H9 (cell line): ENCODE measurements around the gene HIGD2A. TPM values are rescaled to one million over a fixed set of nuclear protein-coding genes. Genes with fewer than 3 reads are reported as not detected.

Experiments
- DNase-seq: peaks from one replicate; pipeline ENCODE4 v3.0.0-alpha.2; 2017
- H2AFZ ChIP-seq: one replicate; pipeline ENCODE4 v1.6.1; 2013; ENCODE audit warnings: mild to moderate bottlenecking, low read length, control low read depth, moderate library complexity
- H2AK5ac ChIP-seq: 2 replicates; pipeline ENCODE4 v1.6.1; 2013; ENCODE audit warnings: low read length, control low read depth, mixed read lengths; ENCODE audit not compliant: insufficient read length
- H2BK120ac ChIP-seq: one replicate; pipeline ENCODE4 v1.6.1; 2013; ENCODE audit warnings: low read depth, mild to moderate bottlenecking, low read length, control low read depth, inconsistent platforms; ENCODE audit not compliant: poor library complexity, severe bottlenecking
- H2BK12ac ChIP-seq: 2 replicates; pipeline ENCODE4 v1.6.1; 2013; ENCODE audit warnings: low read length, control low read depth, mixed read lengths, low read depth; ENCODE audit not compliant: insufficient read length
- H2BK15ac ChIP-seq: 2 replicates; pipeline ENCODE4 v1.6.1; 2013; ENCODE audit warnings: low read depth, low read length, control low read depth
- H2BK20ac ChIP-seq: one replicate; pipeline ENCODE4 v1.6.1; 2013; ENCODE audit warnings: low read depth, mild to moderate bottlenecking, low read length, control low read depth, inconsistent platforms; ENCODE audit not compliant: poor library complexity, severe bottlenecking
- H2BK5ac ChIP-seq: 2 replicates; pipeline ENCODE4 v1.6.1; 2013; ENCODE audit warnings: low read length, control low read depth, mixed read lengths; ENCODE audit not compliant: insufficient read length
- H3K14ac ChIP-seq: 2 replicates; pipeline ENCODE4 v1.6.1; 2013; ENCODE audit warnings: low read length, control low read depth; ENCODE audit not compliant: insufficient read depth
- H3K18ac ChIP-seq: 2 replicates; pipeline ENCODE4 v1.6.1; 2013; ENCODE audit warnings: low read depth, mild to moderate bottlenecking, mixed read lengths, low read length, control low read depth; ENCODE audit not compliant: insufficient read length
- H3K23ac ChIP-seq: 2 replicates; pipeline ENCODE4 v1.6.1; 2013; ENCODE audit warnings: low read length, control low read depth, mixed read lengths, low read depth; ENCODE audit not compliant: insufficient read length
- H3K23me2 ChIP-seq: 2 replicates; pipeline ENCODE4 v1.6.1; 2013; ENCODE audit warnings: low read depth, mild to moderate bottlenecking, mixed read lengths, low read length, control low read depth; ENCODE audit not compliant: insufficient read length, poor library complexity, severe bottlenecking
- H3K27ac ChIP-seq: 2 replicates; pipeline ENCODE4 v1.5.1; 2013; ENCODE audit warnings: low read length, control low read depth, mixed read lengths, low read depth; ENCODE audit not compliant: insufficient read length
- H3K27me3 ChIP-seq: 2 replicates; pipeline ENCODE4 v1.6.1; 2013; ENCODE audit warnings: low read length, control low read depth, inconsistent platforms; ENCODE audit not compliant: insufficient read depth
- H3K4ac ChIP-seq: 2 replicates; pipeline ENCODE4 v1.6.1; 2013; ENCODE audit warnings: low read depth, mild to moderate bottlenecking, control low read depth, inconsistent platforms, low read length, moderate library complexity
- H3K4me1 ChIP-seq: 2 replicates; pipeline ENCODE4 v1.6.1; 2013; ENCODE audit warnings: low read length, control low read depth, inconsistent platforms; ENCODE audit not compliant: insufficient read depth
- H3K4me2 ChIP-seq: 2 replicates; pipeline ENCODE4 v1.6.1; 2013; ENCODE audit warnings: low read length, control low read depth, mixed read lengths; ENCODE audit not compliant: insufficient read length, insufficient read depth
- H3K56ac ChIP-seq: 2 replicates; pipeline ENCODE4 v1.6.1; 2013; ENCODE audit warnings: low read depth, mild to moderate bottlenecking, mixed read lengths, low read length, control low read depth; ENCODE audit not compliant: insufficient read length
- H3K79me1 ChIP-seq: 2 replicates; pipeline ENCODE4 v1.6.1; 2013; ENCODE audit warnings: low read depth, mild to moderate bottlenecking, moderate library complexity, low read length, control low read depth, inconsistent platforms; ENCODE audit not compliant: insufficient read depth, poor library complexity, severe bottlenecking
- H3K79me2 ChIP-seq: 2 replicates; pipeline ENCODE4 v1.6.1; 2013; ENCODE audit warnings: low read length, control low read depth, inconsistent platforms; ENCODE audit not compliant: insufficient read depth
- H3K9ac ChIP-seq: 2 replicates; pipeline ENCODE4 v1.6.1; 2013; ENCODE audit warnings: low read length, control low read depth, mixed read lengths; ENCODE audit not compliant: insufficient read length; ENCODE audit errors: extremely low read depth
- H3K9me3 ChIP-seq: one replicate; pipeline ENCODE4 v1.6.1; 2013; ENCODE audit warnings: low read depth, low read length, inconsistent platforms; ENCODE audit not compliant: control insufficient read depth
- H3T11ph ChIP-seq: one replicate; pipeline ENCODE4 v1.6.1; 2013; ENCODE audit warnings: mild to moderate bottlenecking, low read length, control low read depth, inconsistent platforms
- H4K20me1 ChIP-seq: one replicate; pipeline ENCODE4 v1.6.1; 2013; ENCODE audit not compliant: control insufficient read depth, insufficient read length, insufficient read depth
- H4K5ac ChIP-seq: 2 replicates; pipeline ENCODE4 v1.6.1; 2013; ENCODE audit warnings: low read depth, mild to moderate bottlenecking, mixed read lengths, low read length, control low read depth; ENCODE audit not compliant: insufficient read length
- H4K8ac ChIP-seq: replicated peaks from 2 replicates; pipeline ENCODE4 v1.6.1; 2013; ENCODE audit warnings: low read length, control low read depth, mixed read lengths, low read depth; ENCODE audit not compliant: insufficient read length
- H4K91ac ChIP-seq: 2 replicates; pipeline ENCODE4 v1.6.1; 2013; ENCODE audit warnings: low read depth, mild to moderate bottlenecking, moderate library complexity, mixed read lengths, low read length, control low read depth; ENCODE audit not compliant: insufficient read length
- H3K27ac Mint-ChIP-seq, 3 experiments: 2 replicates in 2 of 3; 3 replicates in 1 of 3; pipeline ENCODE4 v1.8.0; 2020 to 2021; ENCODE audit warnings: mixed read lengths in 3 of 3, mild to moderate bottlenecking in 1 of 3, moderate library complexity in 1 of 3
- H3K27me3 Mint-ChIP-seq: 2 replicates; pipeline ENCODE4 v1.8.0; 2021; ENCODE audit warnings: low read depth, mild to moderate bottlenecking, moderate library complexity, mixed read lengths
- H3K36me3 Mint-ChIP-seq, 3 experiments: 2 replicates in 2 of 3; 3 replicates in 1 of 3; pipeline ENCODE4 v1.8.0; 2020 to 2021; ENCODE audit warnings: low read depth in 3 of 3, mixed read lengths in 3 of 3; ENCODE audit not compliant: insufficient read depth in 1 of 3
- H3K4me1 Mint-ChIP-seq, 2 experiments: 2 replicates each; pipeline ENCODE4 v1.8.0; 2020; ENCODE audit warnings: mixed read lengths in 2 of 2
- H3K4me3 Mint-ChIP-seq, 2 experiments: 2 replicates in 1 of 2; 3 replicates in 1 of 2; pipeline ENCODE4 v1.8.0; 2020 to 2021; ENCODE audit warnings: mild to moderate bottlenecking in 2 of 2, mixed read lengths in 2 of 2, moderate library complexity in 1 of 2
- H3K9me3 Mint-ChIP-seq, 2 experiments: 2 replicates in 1 of 2; 3 replicates in 1 of 2; pipeline ENCODE4 v1.8.0; 2020; ENCODE audit warnings: mild to moderate bottlenecking in 2 of 2, mixed read lengths in 2 of 2, moderate library complexity in 1 of 2
- CTCF ChIP-seq: fragments of 200-600 bp; sonication (generic); conservative IDR thresholded peaks from 3 replicates; pipeline ENCODE4 v1.8.0; 2021; ENCODE audit warnings: antibody characterized with exemption, mild to moderate bottlenecking
- WGBS: extraction: QIAGEN DNeasy Blood & Tissue Kit; methylation state at CpG from one replicate; pipeline ENCODE4 v1.1.7; 2013; ENCODE audit warnings: missing lambda C conversion rate, low lambda C conversion rate, mixed read lengths; ENCODE audit not compliant: insufficient read length; ENCODE audit errors: extremely low coverage; 5-methylcytosine and 5-hydroxymethylcytosine counted together
- total RNA-seq: library from RNA; stranded (reverse); gene quantifications from 2 replicates; pipeline ENCODE4 v1.2.1, GENCODE V29; 2021

The HIGD2A gene
- total RNA-seq, 1 experiment from 2014 or later, result 92.3 TPM

- Histone ChIP-seq H3K4me1 (no peaks in the 10 kb centered on the region), H2AFZ (no peak overlapping the region), H4K8ac (no peak overlapping the region), H2BK12ac (no peak overlapping the region), H3K56ac (no peak overlapping the region), H3K9ac (no peak overlapping the region), H3K9me3 (no peaks in the 10 kb centered on the region), H4K5ac (no peak overlapping the region), H3K4me2 (no peak overlapping the region), H3K27ac (no peak overlapping the region), H3K27me3 (no peaks in the 10 kb centered on the region), H2AK5ac (no peak overlapping the region), H4K20me1 (no peaks in the 10 kb centered on the region), H4K91ac (no peak overlapping the region), H3K23me2 (no peaks in the 10 kb centered on the region), H2BK15ac (no peak overlapping the region), H3K4ac (no peak overlapping the region), H3K14ac (no peak overlapping the region), H3K18ac (no peak overlapping the region), H2BK5ac (no peak overlapping the region), H2BK20ac (no peak overlapping the region), H3K79me2 (no peaks in the 10 kb centered on the region), H3K79me1 (no peaks in the 10 kb centered on the region), H3K23ac (no peak overlapping the region), H2BK120ac (no peak overlapping the region), H3T11ph (no peak overlapping the region)
- Mint-ChIP-seq H3K36me3 (peaks cover 14 to 53% (median 20%) of the 10 kb centered on the region in 3 experiments; a peak in 6 of 7 replicates), H3K27ac (no peak overlapping the region), H3K27me3 (no peaks in the 10 kb centered on the region), H3K4me1 (no peaks in the 10 kb centered on the region), H3K4me3 (no peak overlapping the region), H3K9me3 (no peaks in the 10 kb centered on the region)
- WGBS, result no CpG with 5 or more reads among the region's 3 CpGs
- no peak for DNase-seq
- TF ChIP-seq CTCF, result no peak
These were observed 8.7 kb upstream of the HIGD2A start for GRCh38 chr5:176379881-176380280.
